Measurements from ENCODE around the gene PLEKHB2.

DNA sequence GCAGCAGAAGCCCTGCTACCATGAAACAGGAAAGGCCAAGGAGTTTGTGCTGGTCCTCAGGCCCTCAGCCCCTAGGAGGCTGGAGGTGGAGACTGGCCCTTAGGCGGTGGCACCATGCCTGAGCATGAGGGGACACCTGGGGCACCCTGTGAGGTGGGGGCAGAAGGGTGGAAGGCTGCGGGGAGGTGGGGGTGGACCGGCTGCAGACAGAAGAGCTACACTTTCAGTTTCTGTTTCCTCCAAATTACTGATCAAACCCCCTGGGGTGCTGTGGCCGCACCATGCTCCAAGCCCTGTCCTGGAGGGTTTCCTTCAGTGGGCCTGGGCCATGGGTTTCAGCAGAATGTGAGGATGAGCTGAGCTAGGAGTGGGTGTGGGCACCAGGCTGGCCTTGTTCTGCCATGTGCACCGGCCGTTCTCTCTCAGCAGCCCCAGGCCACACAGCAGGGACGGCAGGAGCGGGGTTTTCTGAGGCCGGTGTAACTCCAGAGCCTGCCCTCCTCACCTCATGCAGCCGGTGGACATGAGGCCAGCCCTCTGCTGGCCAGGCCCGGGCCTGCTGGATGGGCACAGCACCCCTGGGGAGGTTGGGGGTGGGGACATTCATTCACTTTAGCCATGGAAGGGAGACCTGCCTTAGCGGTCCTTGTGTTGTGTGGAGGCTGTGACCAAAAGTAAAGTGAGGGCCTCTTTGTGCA lies 51.5 kb downstream of the PLEKHB2 start:
- TF ChIP-seq, protein P1, sequence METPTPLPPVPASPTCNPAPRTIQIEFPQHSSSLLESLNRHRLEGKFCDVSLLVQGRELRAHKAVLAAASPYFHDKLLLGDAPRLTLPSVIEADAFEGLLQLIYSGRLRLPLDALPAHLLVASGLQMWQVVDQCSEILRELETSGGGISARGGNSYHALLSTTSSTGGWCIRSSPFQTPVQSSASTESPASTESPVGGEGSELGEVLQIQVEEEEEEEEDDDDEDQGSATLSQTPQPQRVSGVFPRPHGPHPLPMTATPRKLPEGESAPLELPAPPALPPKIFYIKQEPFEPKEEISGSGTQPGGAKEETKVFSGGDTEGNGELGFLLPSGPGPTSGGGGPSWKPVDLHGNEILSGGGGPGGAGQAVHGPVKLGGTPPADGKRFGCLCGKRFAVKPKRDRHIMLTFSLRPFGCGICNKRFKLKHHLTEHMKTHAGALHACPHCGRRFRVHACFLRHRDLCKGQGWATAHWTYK (CRISPR knock-in tag; IDR thresholded peaks at IDR 0.05): no peak
- TF ChIP-seq, protein P2, sequence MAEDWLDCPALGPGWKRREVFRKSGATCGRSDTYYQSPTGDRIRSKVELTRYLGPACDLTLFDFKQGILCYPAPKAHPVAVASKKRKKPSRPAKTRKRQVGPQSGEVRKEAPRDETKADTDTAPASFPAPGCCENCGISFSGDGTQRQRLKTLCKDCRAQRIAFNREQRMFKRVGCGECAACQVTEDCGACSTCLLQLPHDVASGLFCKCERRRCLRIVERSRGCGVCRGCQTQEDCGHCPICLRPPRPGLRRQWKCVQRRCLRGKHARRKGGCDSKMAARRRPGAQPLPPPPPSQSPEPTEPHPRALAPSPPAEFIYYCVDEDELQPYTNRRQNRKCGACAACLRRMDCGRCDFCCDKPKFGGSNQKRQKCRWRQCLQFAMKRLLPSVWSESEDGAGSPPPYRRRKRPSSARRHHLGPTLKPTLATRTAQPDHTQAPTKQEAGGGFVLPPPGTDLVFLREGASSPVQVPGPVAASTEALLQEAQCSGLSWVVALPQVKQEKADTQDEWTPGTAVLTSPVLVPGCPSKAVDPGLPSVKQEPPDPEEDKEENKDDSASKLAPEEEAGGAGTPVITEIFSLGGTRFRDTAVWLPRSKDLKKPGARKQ (CRISPR knock-in tag; IDR thresholded peaks at IDR 0.05): no peak
- no peak for TF ChIP-seq POLR2AphosphoS5 (IDR thresholded peaks at IDR 0.05; ENCODE audit: control insufficient read depth, insufficient read depth, low read depth, low read length)
- TF ChIP-seq, protein P3, sequence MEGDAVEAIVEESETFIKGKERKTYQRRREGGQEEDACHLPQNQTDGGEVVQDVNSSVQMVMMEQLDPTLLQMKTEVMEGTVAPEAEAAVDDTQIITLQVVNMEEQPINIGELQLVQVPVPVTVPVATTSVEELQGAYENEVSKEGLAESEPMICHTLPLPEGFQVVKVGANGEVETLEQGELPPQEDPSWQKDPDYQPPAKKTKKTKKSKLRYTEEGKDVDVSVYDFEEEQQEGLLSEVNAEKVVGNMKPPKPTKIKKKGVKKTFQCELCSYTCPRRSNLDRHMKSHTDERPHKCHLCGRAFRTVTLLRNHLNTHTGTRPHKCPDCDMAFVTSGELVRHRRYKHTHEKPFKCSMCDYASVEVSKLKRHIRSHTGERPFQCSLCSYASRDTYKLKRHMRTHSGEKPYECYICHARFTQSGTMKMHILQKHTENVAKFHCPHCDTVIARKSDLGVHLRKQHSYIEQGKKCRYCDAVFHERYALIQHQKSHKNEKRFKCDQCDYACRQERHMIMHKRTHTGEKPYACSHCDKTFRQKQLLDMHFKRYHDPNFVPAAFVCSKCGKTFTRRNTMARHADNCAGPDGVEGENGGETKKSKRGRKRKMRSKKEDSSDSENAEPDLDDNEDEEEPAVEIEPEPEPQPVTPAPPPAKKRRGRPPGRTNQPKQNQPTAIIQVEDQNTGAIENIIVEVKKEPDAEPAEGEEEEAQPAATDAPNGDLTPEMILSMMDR (IDR thresholded peaks at IDR 0.05 in 2 of 3, conservative IDR thresholded peaks at IDR 0.05 in 1 of 3; ENCODE audit: insufficient read depth in 2 of 3, low read depth in 1 of 3, low read length in 3 of 3): peak; percentile 31 to 42 (median 33); a peak in 5 of 6 replicates
- TF ChIP-seq HCFC1 (IDR thresholded peaks at IDR 0.05; ENCODE audit: low read depth, low read length): no peak
- TF ChIP-seq ZNF707 (CRISPR knock-in tag; conservative IDR thresholded peaks at IDR 0.05): no peak
- TF ChIP-seq KLF10 (CRISPR knock-in tag; IDR thresholded peaks at IDR 0.05): no peak
- TF ChIP-seq SAP30 (IDR thresholded peaks at IDR 0.05; ENCODE audit: borderline replicate concordance, insufficient read depth, low read depth, low read length, poor library complexity, severe bottlenecking): no peak
- no peak for TF ChIP-seq ZNF143 (CRISPR knock-in tag; IDR thresholded peaks at IDR 0.05)
- TF ChIP-seq ARID2 (IDR thresholded peaks at IDR 0.05): no peak
- no peak for TF ChIP-seq ZZZ3 (IDR thresholded peaks at IDR 0.05)
- TF ChIP-seq HIVEP1 (CRISPR knock-in tag; IDR thresholded peaks at IDR 0.05): no peak
- TF ChIP-seq POLR2AphosphoS2 (IDR thresholded peaks at IDR 0.05; ENCODE audit: low read length): no peak
